Activated CD4-positive, alpha-beta T cell treated with anti-CD3 and anti-CD28 coated beads, Interleukin-2, amount 10 ng/mL, durations not matched to agents 7 days and 5 days (primary cell): ENCODE results near the gene ARID1B. TPM values are rescaled to one million over a fixed set of nuclear protein-coding genes. Genes with fewer than 3 reads are reported as not detected.

ENCODE experiments used
- CTCF ChIA-PET: fragments of 350-600 bp; sonication (Branson Sonifier 250); formaldehyde crosslinking; loops from one replicate; lab custom pipeline; 2021; ENCODE audit warnings: antibody characterized with exemption; lab: Charles Lee
- POLR2A ChIA-PET: fragments of 350-600 bp; sonication (Branson Sonifier 250); formaldehyde crosslinking; loops from one replicate; lab custom pipeline; 2021; ENCODE audit warnings: antibody characterized with exemption; lab: Charles Lee
- DNase-seq: peaks from one replicate; pipeline ENCODE4 v3.0.0-alpha.2; 2020
- H3K27ac Mint-ChIP-seq: one replicate; pipeline ENCODE4 v1.8.0; 2021; ENCODE audit warnings: mild to moderate bottlenecking, moderate library complexity, mixed read lengths
- H3K27me3 Mint-ChIP-seq: one replicate; pipeline ENCODE4 v1.8.0; 2021; ENCODE audit warnings: mixed read lengths
- H3K36me3 Mint-ChIP-seq: one replicate; pipeline ENCODE4 v1.8.0; 2021; ENCODE audit warnings: low read depth, mixed read lengths
- H3K4me1 Mint-ChIP-seq: one replicate; pipeline ENCODE4 v1.8.0; 2021; ENCODE audit warnings: mixed read lengths
- H3K4me3 Mint-ChIP-seq: one replicate; pipeline ENCODE4 v1.8.0; 2021; ENCODE audit warnings: mild to moderate bottlenecking, moderate library complexity, mixed read lengths
- H3K9me3 Mint-ChIP-seq: one replicate; pipeline ENCODE4 v1.8.0; 2021; ENCODE audit warnings: mixed read lengths
- total RNA-seq, 2 experiments: library from RNA; stranded (reverse); gene quantifications; one replicate each; pipeline ENCODE4 v1.2.3, GENCODE V29; 2021

ARID1B gene
- total RNA-seq, 2 experiments from 2014 or later, result 76.8 to 89.6 TPM

DNA sequence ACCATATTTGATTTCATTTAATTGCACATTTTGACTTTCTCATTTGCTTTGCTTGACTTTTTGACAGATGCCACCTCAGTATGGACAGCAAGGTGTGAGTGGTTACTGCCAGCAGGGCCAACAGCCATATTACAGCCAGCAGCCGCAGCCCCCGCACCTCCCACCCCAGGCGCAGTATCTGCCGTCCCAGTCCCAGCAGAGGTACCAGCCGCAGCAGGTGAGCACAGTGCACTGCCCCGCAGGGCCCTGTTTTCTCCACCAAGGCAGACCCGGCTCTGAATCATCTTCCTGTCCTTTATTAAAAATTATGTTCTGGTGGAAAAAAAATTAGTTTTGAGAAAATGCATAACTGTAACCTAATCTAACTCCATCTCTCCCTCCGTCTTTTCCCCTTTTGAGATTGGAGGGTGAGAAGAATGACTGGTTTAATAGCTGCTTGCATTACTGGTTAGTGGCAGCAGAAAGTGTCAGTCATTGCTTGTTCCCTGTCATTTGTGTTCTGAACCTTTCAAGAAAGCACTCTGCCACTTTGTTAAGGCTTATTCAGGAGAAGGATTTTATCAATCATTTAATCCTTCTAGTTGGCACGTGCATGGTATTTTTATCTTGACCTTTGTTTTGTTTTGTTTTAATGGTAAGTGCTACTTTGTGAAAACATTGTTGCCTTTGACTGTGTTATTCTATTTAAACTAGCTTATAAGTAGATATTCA, 124.3 kb downstream of the ARID1B start:
- peaks cover 18% of the 10 kb centered on the region for H3K4me1 Mint-ChIP-seq
- no peaks in the 10 kb centered on the region for H3K27me3 Mint-ChIP-seq
- ChIA-PET POLR2A (no interaction called here), CTCF (no interaction called here)
- peaks cover 9% of the 10 kb centered on the region for H3K36me3 Mint-ChIP-seq
- no peak overlapping the region for H3K4me3 Mint-ChIP-seq
- no peaks in the 10 kb centered on the region for H3K9me3 Mint-ChIP-seq
- DNase-seq, result no peak
- H3K27ac Mint-ChIP-seq, result no peak overlapping the region

GRCh38 chr6:156902782-156903181, 125.6 kb downstream of the ARID1B start:
- no peak for DNase-seq
- ChIA-PET CTCF (interaction anchor here (0.7 to 1.4 kb wide), 2 partner anchors 83 to 1648 kb away, joined by 3 to 4 read pairs; no protein-coding TSS in a partner anchor), POLR2A (no interaction called here)
- no peaks in the 10 kb centered on the region for H3K9me3 Mint-ChIP-seq
- H3K27me3 Mint-ChIP-seq, result no peaks in the 10 kb centered on the region
- H3K27ac Mint-ChIP-seq, result no peak overlapping the region
- peaks cover 18% of the 10 kb centered on the region for H3K4me1 Mint-ChIP-seq
- no peak overlapping the region for H3K4me3 Mint-ChIP-seq
- H3K36me3 Mint-ChIP-seq, result peaks cover 9% of the 10 kb centered on the region

DNA sequence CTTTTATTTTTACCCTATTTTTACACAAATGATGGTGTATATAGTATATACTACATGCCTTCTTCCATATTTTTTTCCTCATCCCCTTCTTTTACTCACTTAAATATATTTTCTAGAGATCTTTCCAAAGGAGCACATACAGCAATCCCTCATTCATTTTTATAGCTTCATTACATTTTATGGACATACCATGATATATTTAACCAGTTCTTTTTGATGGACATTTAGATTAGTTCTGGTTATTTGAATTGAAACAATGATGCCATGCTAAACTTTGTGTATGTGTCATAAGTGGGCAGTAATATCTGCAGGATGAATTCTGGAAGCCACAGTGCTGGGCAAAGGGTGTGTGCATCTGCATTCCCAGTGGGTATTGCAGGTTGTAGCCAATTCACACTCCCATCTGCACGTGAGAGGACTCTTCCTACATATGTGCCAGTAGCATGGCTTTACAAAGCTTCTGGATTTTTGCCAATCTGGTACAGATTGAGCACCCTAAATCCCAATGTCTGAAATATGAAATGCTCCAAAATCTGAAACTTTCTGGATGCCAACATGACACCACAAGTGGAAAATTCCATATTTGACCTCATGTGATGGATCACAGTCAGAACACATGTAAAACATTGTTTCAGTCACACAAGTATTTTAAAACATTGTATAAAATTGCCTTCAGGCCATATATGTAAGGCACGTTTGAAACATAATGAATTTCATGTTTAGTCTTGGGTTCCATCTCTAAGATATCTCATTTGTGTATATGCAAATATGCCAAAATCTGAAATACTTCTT, 127.2 kb downstream of the ARID1B start:
- POLR2A ChIA-PET, result no interaction called here
- Mint-ChIP-seq H3K9me3 (no peaks in the 10 kb centered on the region), H3K4me3 (no peak overlapping the region), H3K27ac (no peak overlapping the region), H3K4me1 (peaks cover 22% of the 10 kb centered on the region), H3K27me3 (no peaks in the 10 kb centered on the region), H3K36me3 (peaks cover 12% of the 10 kb centered on the region)
- CTCF ChIA-PET, result no interaction called here
- DNase-seq, result no peak

DNA sequence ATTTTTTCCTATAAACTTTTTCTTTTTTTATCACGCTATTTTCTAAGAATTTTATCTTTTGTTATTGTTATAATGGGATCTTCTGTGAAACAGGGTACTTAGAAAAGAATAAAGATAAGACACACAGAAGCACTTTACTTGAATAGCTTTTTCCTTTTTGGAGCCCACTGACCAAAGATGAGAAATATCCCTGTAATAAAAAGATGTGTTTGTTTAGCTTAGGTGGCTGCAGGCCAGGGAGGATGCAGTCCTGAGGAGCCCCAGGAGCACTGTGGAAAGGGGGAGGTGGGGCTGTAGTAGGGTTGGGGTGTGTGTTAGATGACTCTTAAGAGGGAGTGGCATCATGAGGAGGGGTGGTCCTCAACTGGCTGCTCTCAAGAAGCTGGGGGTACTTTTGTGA, 128.6 kb downstream of the ARID1B start:
- DNase-seq, result no peak
- CTCF ChIA-PET, result interaction anchor here (0.7 kb wide), 3 partner anchors 35 to 344 kb away, joined by 3 read pairs; no protein-coding TSS in a partner anchor
- peaks cover 12% of the 10 kb centered on the region for H3K36me3 Mint-ChIP-seq

DNA sequence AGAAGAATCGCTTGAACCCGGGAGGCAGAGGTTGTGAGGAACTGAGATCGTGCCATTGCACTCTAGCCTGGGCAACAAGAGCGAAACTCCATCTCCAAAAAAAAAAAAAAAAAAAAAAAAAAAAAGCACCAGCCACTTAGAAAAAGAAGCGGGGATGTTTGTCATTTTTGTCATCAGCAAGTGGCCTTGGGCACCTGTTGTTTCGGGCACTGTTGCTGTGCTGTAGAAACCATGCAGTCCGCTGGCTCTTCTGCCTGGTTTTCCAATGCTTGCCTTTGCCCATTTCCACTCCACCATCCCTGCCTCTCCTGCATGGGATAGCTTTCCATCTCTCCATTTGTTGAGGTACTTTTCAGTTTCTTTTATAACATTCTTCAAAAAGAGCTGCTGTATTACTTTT, 129.3 kb downstream of the ARID1B start:
- H3K4me3 Mint-ChIP-seq, result no peak overlapping the region
- H3K4me1 Mint-ChIP-seq, result peaks cover 29% of the 10 kb centered on the region
- H3K36me3 Mint-ChIP-seq, result peaks cover 12% of the 10 kb centered on the region
- CTCF ChIA-PET, result no interaction called here
- H3K9me3 Mint-ChIP-seq, result no peaks in the 10 kb centered on the region
- DNase-seq, result no peak
- POLR2A ChIA-PET, result no interaction called here
- H3K27ac Mint-ChIP-seq, result no peak overlapping the region
- H3K27me3 Mint-ChIP-seq, result no peaks in the 10 kb centered on the region

More for the DNA sequence above, 128.6 kb downstream of the ARID1B start:
- Mint-ChIP-seq H3K9me3 (no peaks in the 10 kb centered on the region), H3K27ac (no peak overlapping the region), H3K27me3 (no peaks in the 10 kb centered on the region), H3K4me3 (no peak overlapping the region), H3K4me1 (peaks cover 27% of the 10 kb centered on the region)
- POLR2A ChIA-PET, result no interaction called here

GRCh38 chr6:156909212-156910010, 132.2 kb downstream of the ARID1B start:
- ChIA-PET CTCF (interaction anchor here (0.9 to 1.8 kb wide), 4 partner anchors 11 to 274 kb away, joined by 3 to 5 read pairs (median 3); no protein-coding TSS in a partner anchor), POLR2A (no interaction called here)
- H3K27me3 Mint-ChIP-seq, result no peaks in the 10 kb centered on the region
- H3K9me3 Mint-ChIP-seq, result no peaks in the 10 kb centered on the region
- no peak overlapping the region for H3K27ac Mint-ChIP-seq
- H3K4me3 Mint-ChIP-seq, result no peak overlapping the region
- peaks cover 20% of the 10 kb centered on the region for H3K36me3 Mint-ChIP-seq
- DNase-seq, result no peak
- peaks cover 38% of the 10 kb centered on the region for H3K4me1 Mint-ChIP-seq

- Mint-ChIP-seq H3K4me3 (no peak overlapping the region), H3K27ac (no peak overlapping the region), H3K9me3 (no peaks in the 10 kb centered on the region), H3K4me1 (peaks cover 40% of the 10 kb centered on the region), H3K27me3 (no peaks in the 10 kb centered on the region), H3K36me3 (peaks cover 24% of the 10 kb centered on the region)
- DNase-seq, result no peak
- ChIA-PET POLR2A (no interaction called here), CTCF (interaction anchor here (1.0 to 1.8 kb wide), 3 partner anchors 12 to 35 kb away, joined by 3 to 5 read pairs (median 3); no protein-coding TSS in a partner anchor)
Measured at GRCh38 chr6:156910011-156910334, 132.8 kb downstream of the ARID1B start.

DNA sequence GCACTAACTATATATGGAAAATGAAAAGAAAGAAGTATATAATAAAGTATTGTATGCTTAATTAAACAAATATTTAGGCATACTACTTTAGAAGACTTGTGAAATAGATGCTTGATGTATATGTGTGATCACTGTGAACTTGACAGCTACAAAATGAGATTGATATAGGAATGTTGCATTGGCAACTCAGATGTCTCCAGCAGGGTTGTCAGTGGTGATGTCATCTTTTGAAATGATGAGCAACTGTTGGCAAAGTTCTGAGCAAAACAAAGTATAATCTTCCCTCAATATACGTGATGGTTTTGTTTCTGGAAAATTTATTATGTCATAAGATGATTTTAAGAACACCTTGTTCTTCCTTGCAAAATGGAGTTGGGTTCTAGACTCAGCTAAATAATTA, 133.8 kb downstream of the ARID1B start:
- Mint-ChIP-seq H3K27me3 (no peaks in the 10 kb centered on the region), H3K9me3 (no peaks in the 10 kb centered on the region), H3K36me3 (peaks cover 22% of the 10 kb centered on the region), H3K27ac (no peak overlapping the region), H3K4me3 (no peak overlapping the region), H3K4me1 (peaks cover 41% of the 10 kb centered on the region)
- ChIA-PET CTCF (interaction anchor here (0.6 to 1.8 kb wide), 3 partner anchors 13 to 156 kb away, joined by 3 to 5 read pairs (median 3); no protein-coding TSS in a partner anchor), POLR2A (no interaction called here)
- DNase-seq, result no peak

- Mint-ChIP-seq H3K4me3 (no peak overlapping the region), H3K36me3 (peaks cover 23% of the 10 kb centered on the region), H3K27ac (no peak overlapping the region), H3K9me3 (no peaks in the 10 kb centered on the region), H3K4me1 (peaks cover 47% of the 10 kb centered on the region), H3K27me3 (no peaks in the 10 kb centered on the region)
- DNase-seq, result no peak
- CTCF ChIA-PET, result no interaction called here
- POLR2A ChIA-PET, result no interaction called here
Measured at GRCh38 chr6:156911581-156911980, 134.4 kb downstream of the ARID1B start.

DNA sequence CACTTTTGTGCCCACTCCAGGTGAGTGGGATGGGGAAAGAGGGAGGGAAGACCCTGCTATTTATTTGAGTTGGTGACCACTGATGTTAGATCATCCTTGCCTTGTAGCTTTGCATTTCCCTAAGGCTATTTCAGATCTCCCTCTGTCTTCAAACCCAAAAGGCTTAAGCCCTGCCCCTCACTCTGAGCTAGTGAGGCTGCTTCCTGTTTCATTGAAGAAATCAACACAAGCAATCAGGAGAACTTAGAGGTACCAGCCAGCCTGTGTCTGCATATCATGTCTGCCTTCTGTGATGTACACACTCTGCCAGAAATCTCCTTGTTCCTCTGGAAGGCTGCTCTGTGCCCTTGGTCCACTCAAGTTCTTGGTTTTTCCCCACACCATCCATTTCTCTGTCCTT, 135.3 kb downstream of the ARID1B start:
- Mint-ChIP-seq H3K36me3 (peaks cover 25% of the 10 kb centered on the region), H3K27me3 (no peaks in the 10 kb centered on the region), H3K9me3 (no peaks in the 10 kb centered on the region), H3K4me3 (no peak overlapping the region), H3K27ac (peak overlapping the region; percentile 37), H3K4me1 (peaks cover 51% of the 10 kb centered on the region)
- DNase-seq, result peak; percentile 28
- POLR2A ChIA-PET, result no interaction called here
- CTCF ChIA-PET, result no interaction called here

DNA sequence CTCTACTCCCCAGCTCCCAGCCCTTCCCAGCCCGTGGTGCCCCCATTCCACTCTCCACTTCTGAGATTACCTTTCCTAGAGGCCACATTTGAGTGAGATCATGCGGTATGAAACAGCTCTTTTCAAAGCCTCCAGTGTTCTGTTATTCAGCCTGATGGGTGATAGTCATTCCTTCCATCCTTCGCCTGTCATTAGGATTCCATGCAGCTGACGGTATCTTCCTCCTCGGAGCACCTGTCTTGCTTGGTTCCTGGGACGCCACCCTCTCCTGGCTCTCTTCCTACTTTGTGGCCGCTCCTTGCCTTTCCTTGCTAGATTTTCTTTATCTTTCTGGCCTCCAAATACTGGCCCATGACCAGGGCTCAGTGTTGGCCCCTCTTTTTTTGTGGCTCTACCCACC, 137.0 kb downstream of the ARID1B start:
- Mint-ChIP-seq H3K4me1 (peaks cover 44% of the 10 kb centered on the region), H3K4me3 (no peak overlapping the region)
- CTCF ChIA-PET, result no interaction called here

DNA sequence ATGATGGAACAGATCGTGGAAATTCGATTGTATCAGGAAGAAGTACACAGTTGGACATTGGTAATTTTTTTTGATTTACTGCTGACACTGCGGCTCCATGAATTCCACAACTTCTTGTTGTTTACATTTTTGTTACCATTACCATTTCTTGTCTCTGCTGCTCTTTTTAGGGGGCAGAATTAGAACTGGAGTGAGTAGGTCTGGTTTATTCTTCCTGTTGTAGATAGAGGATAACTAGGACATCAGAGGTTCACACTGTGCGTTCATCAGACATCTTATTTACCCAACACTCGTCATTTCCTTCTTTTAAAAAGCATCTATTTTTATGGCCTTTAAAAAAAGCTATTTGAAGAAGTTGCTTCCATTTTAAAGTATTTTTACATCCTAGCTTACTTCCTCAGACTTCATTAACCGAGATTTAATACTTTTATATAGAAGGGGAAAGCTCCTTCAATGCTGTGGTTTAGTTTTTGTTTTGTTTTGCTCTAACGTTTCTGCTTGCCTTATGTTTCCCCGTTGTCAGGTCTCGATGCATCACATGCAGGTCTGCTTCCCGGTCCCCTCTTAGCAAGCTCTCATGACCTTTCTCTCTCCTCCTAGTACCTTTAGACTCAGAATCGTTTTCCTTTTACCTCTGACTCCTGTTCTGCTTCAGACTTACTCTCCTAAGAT, 139.1 kb downstream of the ARID1B start:
- H3K27me3 Mint-ChIP-seq, result no peaks in the 10 kb centered on the region
- peaks cover 21% of the 10 kb centered on the region for H3K36me3 Mint-ChIP-seq
- ChIA-PET CTCF (interaction anchor here (0.6 to 0.8 kb wide), 2 partner anchors 10 to 571 kb away, joined by 4 to 5 read pairs; no protein-coding TSS in a partner anchor), POLR2A (no interaction called here)
- H3K4me3 Mint-ChIP-seq, result no peak overlapping the region
- no peak for DNase-seq
- no peak overlapping the region for H3K27ac Mint-ChIP-seq
- H3K4me1 Mint-ChIP-seq, result peaks cover 36% of the 10 kb centered on the region
- H3K9me3 Mint-ChIP-seq, result no peaks in the 10 kb centered on the region

More for the DNA sequence above, 137.0 kb downstream of the ARID1B start:
- H3K27me3 Mint-ChIP-seq, result no peaks in the 10 kb centered on the region
- no peak for DNase-seq
- H3K27ac Mint-ChIP-seq, result no peak overlapping the region
- peaks cover 21% of the 10 kb centered on the region for H3K36me3 Mint-ChIP-seq
- POLR2A ChIA-PET, result no interaction called here
- no peaks in the 10 kb centered on the region for H3K9me3 Mint-ChIP-seq
